GM23338 (cell line): ENCODE data around the gene VILL.

Experiments used
- EZH2 ChIP-seq: fragments of 200-600 bp; sonication (generic); IDR thresholded peaks from one replicate; pipeline ENCODE4 v1.8.0; 2017; ENCODE audit warnings: antibody characterized with exemption, mild to moderate bottlenecking, low read depth; ENCODE audit not compliant: unreplicated experiment
- TF ChIP-seq, protein P1 (sequence below), 2 experiments: fragments of 200-600 bp in 1 of 2; sonication (generic) in 1 of 2; conservative IDR thresholded peaks; 2 replicates each; pipeline versions ENCODE4 v1.5.1 to v1.6.1; 2016 to 2017; ENCODE audit warnings: antibody characterized with exemption in 2 of 2, low read depth in 2 of 2, mild to moderate bottlenecking in 2 of 2, moderate library complexity in 1 of 2

DNA sequence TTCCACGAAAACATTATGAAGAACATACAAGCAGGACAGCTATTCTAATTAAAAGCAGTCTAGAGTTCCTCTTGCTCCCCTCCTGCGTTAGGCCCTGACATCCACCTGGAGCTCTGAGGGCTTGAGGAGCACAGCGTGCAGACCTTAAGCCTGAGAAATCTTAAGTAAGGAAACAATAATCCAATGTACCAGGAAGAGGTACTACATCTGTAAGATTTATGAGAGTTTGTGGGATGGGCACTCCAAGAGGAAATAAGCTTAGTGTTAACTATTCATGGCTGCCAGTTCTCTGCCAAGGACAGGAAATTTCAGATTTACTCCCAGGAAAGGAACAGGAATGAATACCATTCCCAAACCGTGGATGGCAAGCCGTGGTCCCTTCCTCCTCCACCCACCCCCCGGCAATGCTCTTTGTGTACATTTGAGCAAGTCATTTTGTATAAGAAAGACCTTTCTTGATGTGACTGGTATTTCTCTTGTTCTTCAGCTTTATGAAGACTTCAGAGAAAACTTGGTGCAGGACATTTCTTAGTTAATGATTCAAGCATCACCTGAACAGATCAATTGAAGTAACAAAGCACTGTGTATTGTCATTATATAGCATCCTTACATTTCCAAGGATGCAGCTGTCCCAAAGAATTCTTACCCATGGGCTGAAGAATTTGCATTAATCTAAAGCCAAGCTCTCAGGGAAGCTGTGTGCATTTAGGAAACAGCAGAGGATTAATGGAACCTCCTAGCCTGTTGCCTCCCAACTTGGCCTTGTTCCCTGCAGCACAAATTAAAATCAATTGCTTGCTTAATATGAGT is 28.8 kb upstream of the VILL start:
- no peak for TF ChIP-seq EZH2
- TF ChIP-seq, protein P1, sequence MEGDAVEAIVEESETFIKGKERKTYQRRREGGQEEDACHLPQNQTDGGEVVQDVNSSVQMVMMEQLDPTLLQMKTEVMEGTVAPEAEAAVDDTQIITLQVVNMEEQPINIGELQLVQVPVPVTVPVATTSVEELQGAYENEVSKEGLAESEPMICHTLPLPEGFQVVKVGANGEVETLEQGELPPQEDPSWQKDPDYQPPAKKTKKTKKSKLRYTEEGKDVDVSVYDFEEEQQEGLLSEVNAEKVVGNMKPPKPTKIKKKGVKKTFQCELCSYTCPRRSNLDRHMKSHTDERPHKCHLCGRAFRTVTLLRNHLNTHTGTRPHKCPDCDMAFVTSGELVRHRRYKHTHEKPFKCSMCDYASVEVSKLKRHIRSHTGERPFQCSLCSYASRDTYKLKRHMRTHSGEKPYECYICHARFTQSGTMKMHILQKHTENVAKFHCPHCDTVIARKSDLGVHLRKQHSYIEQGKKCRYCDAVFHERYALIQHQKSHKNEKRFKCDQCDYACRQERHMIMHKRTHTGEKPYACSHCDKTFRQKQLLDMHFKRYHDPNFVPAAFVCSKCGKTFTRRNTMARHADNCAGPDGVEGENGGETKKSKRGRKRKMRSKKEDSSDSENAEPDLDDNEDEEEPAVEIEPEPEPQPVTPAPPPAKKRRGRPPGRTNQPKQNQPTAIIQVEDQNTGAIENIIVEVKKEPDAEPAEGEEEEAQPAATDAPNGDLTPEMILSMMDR (conservative IDR thresholded peaks at IDR 0.05; ENCODE audit: low read depth in 2 of 2) = no peak
